Thymus (tissue), 2 donors: ENCODE measurements around the gene GNG2. TPM values are rescaled to one million over a fixed set of nuclear protein-coding genes. Genes with fewer than 3 reads are reported as not detected.

Experiments used
- polyA plus RNA-seq: library from polyadenylated mRNA; stranded (reverse); fragments of 200-250 nt; gene quantifications from one replicate; pipeline ENCODE4 v1.2.3, GENCODE V29; 2013
- total RNA-seq: library from RNA; stranded (reverse); fragments of 120-200 nt; gene quantifications from one replicate; pipeline ENCODE4 v1.2.4, GENCODE V29; 2013
- donor health status: healthy.

The GNG2 gene
- total and polyA plus RNA-seq, 2 donors = 43.6 to 49.4 TPM

Other genes starting within 250 kb of the GNG2 start
- 8.6 TPM for gene FRMD6, start 208.7 kb upstream of the GNG2 start, total RNA-seq
- 10.2 TPM for gene FRMD6, start 208.7 kb upstream of the GNG2 start, polyA plus RNA-seq
- gene RTRAF, start 128.9 kb downstream of the GNG2 start, total RNA-seq = 234 TPM
- gene RTRAF, start 128.9 kb downstream of the GNG2 start, polyA plus RNA-seq = 207 TPM
- gene NID2, start 208.4 kb downstream of the GNG2 start, total RNA-seq = 7.5 TPM
- 2.5 TPM for gene NID2, start 208.4 kb downstream of the GNG2 start, polyA plus RNA-seq